Stomach (tissue), 4 donors: ENCODE results near the gene NDUFA12.

Source experiments
- POLR2A ChIP-seq, 4 donors: fragments of 450-650 bp; IDR thresholded peaks; one replicate each; pipeline ENCODE4 v1.6.1; 2016; ENCODE audit warnings: antibody characterized with exemption in 4 of 4, control low read depth in 2 of 4, mild to moderate bottlenecking in 1 of 4, moderate library complexity in 1 of 4
- POLR2AphosphoS5 ChIP-seq, 3 donors: sonication (generic); formaldehyde crosslinking; IDR thresholded peaks; one replicate each; pipeline ENCODE4 v1.6.1; 2016; ENCODE audit warnings: antibody characterized with exemption in 3 of 3
- TF ChIP-seq, protein P1 (sequence below), 7 experiments: fragments of 450-650 bp in 4 of 7; fragments of 200-600 bp in 3 of 7; sonication (generic) in 3 of 7; IDR thresholded peaks; one replicate each; pipeline ENCODE4 v1.5.1; 2016 to 2019; ENCODE audit warnings: antibody characterized with exemption in 7 of 7, control low read depth in 2 of 7, mild to moderate bottlenecking in 1 of 7

DNA sequence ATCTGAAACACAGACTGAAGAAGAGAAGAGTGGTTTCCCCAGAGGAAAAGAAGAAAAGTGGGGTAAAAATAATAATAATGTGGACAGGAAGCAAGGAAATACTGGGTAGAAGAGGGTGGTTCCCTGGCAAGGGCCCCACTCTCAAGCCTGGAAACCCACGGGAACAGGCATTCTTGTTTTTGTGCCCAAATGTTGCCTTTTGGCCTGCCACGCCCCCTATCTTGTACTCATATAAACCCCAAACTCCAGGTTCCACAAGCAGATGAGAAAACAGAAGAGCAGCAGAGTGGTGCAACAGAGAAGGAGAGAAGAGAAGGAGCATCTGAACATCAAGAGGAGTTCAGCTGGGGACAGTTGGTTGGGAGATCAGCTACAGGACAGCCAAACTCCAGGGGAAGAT lies 51.2 kb downstream of the NDUFA12 start:
- TF ChIP-seq, protein P1, sequence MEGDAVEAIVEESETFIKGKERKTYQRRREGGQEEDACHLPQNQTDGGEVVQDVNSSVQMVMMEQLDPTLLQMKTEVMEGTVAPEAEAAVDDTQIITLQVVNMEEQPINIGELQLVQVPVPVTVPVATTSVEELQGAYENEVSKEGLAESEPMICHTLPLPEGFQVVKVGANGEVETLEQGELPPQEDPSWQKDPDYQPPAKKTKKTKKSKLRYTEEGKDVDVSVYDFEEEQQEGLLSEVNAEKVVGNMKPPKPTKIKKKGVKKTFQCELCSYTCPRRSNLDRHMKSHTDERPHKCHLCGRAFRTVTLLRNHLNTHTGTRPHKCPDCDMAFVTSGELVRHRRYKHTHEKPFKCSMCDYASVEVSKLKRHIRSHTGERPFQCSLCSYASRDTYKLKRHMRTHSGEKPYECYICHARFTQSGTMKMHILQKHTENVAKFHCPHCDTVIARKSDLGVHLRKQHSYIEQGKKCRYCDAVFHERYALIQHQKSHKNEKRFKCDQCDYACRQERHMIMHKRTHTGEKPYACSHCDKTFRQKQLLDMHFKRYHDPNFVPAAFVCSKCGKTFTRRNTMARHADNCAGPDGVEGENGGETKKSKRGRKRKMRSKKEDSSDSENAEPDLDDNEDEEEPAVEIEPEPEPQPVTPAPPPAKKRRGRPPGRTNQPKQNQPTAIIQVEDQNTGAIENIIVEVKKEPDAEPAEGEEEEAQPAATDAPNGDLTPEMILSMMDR (IDR thresholded peaks at IDR 0.05): no peak
- TF ChIP-seq POLR2A (IDR thresholded peaks at IDR 0.05): no peak
- TF ChIP-seq POLR2AphosphoS5 (IDR thresholded peaks at IDR 0.05): no peak
